Activated T-cell treated with anti-CD3 and anti-CD28 coated beads for 4 hours (primary cell): ENCODE measurements around the gene AGAP1.

ENCODE experiments used
- DNase-seq: peaks from one replicate; pipeline ENCODE4 v3.0.0-alpha.2; 2020

AGAP1 gene

DNA sequence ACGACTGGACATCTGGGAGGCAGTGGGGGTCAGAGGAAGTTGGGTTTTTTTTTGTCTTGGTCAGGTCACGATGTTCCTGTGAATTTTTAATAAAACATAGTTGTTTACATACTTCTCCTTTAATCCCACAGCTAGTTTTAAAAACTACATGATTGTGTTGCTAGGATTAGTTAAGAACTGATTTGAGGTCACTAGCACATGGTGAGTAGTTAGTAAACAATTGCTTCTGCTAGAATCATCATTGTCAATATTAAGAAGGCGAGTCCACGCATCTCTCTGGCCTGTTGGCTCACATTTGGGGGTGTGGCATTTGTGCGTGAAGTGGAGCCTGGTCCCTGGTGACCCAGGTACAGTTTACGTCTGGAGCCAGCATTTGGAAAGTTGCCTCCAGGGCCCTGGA lies 59.4 kb downstream of the AGAP1 start:
- no peak for DNase-seq

DNA sequence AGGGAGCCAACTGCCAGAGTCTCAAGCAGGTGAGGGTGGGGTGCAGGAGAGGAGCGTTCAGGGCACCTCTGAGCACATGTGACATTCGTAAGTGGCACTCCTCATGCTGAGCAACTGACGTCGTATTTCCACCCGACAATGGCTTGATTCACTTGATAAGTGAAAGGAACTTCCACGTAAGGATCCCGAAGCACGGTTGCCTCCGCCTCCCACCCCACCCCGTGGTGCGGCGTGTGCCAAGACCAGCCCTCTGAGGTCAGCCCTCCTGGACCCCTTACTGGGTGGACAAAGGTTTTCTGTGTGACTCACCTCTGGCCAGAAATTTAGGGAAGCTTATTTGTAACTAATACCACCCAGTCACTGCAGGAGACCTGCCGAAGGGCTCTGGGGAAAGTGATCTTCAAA lies 59.9 kb downstream of the AGAP1 start:
- no peak for DNase-seq

DNA sequence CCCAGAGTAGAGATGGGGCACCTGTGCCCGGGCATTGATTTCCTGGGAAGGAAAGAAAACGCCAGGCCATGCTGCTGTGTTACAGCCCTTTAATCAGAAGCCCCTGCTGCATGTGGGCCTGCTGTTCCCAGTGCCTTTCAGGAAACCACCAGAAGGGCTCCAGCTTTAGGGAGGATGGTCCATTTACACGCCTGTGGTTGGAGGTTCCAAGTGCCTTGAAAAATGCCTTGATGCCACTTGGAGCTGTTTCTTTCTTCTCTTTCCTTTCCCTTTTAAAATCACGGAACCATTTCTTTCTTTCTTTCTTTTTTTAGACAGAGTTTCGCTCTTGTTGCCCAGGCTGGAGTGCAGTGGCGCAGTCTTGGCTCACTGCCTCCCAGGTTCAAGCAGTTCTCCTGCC lies 60.5 kb downstream of the AGAP1 start:
- no peak for DNase-seq

GRCh38 chr2:235554936-235555335 lies 61.1 kb downstream of the AGAP1 start:
- DNase-seq, result no peak

DNA sequence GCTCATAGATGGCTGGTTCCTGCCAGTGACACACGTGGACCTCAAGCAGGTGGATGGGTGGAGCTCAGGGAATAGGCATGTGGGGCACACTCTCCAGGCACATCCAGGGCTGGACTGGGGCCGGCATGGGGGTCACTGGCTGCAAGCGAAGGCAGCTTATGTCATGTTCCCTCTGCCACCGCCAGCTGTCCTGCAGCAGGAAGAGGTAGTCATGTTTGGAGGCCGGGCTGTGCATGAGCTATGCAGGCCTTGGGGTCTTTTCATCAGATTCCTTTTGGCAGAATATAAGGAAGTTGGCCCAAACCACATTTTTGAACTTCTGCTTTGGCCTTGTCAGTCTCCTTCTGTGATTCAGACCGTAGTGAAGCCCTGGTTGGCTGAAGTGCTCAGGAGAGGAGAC lies 61.5 kb downstream of the AGAP1 start:
- DNase-seq, result no peak

DNA sequence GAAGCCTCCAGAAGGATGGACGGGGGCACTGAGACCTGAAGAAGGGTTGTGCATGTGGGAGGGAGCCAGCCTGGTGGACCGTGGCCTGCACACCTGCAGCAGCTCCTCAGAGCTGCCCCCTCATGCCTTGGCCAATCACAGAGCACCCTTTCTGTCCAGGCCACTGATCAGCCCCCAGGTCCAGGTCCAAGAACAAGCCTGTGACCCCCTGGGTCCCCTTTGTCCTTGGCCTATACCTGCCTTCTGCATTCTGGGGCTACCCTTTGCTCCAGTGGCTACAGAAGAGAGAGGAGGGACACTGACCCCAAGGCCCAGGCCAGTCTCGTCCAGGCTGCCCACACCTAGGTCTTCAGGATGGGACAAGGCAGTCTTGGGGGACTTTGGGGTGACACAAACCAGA lies 62.2 kb downstream of the AGAP1 start:
- no peak for DNase-seq

DNA sequence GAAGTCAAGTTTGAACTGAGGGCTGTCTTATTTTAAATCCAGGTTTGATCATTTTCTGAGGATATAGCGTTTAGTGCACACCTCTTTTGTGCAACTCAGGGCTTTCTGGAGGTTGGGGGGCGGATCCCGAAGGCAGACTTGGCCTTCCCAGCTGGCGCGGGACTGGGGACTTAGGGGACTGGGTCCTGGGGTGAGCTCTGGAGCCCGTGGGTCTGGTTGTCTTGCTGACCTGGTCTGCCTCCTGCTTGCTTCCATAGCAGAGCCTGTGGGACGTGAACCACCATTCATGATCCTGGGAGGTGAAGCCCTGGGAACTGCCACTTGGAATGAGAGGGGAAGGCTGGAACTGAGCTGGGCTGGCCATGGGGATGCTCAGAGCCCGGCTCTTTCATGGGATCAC lies 63.1 kb downstream of the AGAP1 start:
- no peak for DNase-seq

DNA sequence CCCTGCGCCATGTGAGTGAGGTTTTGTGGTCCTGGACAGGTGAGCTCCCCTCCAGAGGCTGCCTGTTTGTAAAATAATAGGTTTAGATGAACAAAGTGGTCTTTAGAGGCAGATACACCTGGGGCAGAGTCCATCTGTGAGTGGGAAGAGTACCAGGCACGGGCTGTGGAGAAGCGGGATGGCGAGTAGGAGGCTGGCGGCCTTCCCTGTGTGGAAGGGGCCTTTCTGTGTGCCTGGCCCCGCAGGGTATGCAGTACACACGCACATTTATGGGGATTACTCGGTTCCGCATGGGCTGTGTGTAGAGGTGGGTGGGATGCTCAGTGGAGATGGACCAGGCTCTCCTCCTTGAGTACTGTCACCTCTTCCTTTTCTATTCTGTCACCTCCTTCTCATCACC lies 64.1 kb downstream of the AGAP1 start:
- no peak for DNase-seq

GRCh38 chr2:235558572-235558971 lies 64.7 kb downstream of the AGAP1 start:
- DNase-seq, result no peak

DNA sequence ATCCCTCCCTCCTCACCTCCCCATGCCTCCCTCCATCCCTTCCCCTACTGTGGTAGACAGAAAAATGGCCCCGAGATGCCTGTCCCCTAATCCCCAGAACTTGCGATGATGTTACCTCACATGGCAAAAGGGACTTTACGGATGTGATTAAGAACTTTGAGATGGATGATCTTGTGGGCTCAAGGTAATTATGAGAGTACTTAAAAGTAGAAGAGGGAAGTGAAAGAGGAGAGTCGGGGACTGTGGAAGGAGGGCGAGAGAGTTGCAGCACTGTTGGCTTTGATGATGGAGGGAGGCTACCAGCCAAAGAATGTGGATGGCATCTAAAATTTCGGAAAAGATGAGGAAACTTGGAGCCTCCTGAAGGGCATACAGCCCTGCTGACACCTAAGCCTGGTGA lies 66.5 kb downstream of the AGAP1 start:
- DNase-seq, result no peak

- no peak for DNase-seq
Measured at GRCh38 chr2:235561450-235561849, 67.6 kb downstream of the AGAP1 start.

GRCh38 chr2:235562065-235562747 lies 68.4 kb downstream of the AGAP1 start:
- DNase-seq, result no peak

GRCh38 chr2:235563056-235563910 lies 69.4 kb downstream of the AGAP1 start:
- DNase-seq, result no peak

DNA sequence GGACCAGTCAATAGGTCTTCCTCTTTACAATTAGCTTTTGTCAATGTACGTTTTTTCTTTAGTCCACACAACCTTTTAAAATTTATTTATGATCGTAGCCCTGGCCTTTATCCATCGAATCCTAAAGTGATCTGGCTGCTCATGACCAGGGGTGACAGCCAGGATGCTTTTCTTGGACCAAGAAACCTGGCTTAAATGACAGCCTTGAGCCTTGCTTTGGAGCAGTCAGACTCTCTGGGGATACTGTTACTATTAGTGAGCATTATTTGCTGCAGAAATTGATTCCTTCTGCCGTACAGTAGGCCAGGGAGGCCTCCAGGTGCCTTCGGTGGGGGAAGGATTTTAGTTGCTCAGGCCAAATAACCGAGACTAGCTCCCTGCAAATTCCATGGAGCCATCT lies 70.2 kb downstream of the AGAP1 start:
- DNase-seq, result no peak

GRCh38 chr2:235564884-235565530 lies 71.2 kb downstream of the AGAP1 start:
- DNase-seq, result no peak

DNA sequence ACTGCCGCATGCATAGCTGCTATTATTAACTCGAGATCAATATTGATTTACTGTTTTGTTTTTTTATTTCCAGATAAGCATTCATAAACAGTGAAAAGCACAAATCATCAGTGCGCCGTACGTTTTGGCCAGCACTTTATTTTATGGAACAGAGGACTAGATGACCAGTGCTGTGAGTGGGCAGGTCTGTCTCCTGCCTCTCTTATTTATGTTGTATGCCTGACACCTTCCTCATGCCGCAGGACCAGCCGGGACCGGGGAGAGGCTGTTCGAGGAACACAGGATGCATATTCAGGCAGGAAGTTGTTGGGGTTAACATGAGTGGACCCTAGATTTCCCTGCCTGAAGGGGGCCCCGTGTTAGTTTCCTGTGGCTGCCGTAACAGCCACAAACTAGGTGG lies 72.6 kb downstream of the AGAP1 start:
- no peak for DNase-seq

- DNase-seq, result no peak
Measured at GRCh38 chr2:235566931-235567495, 73.2 kb downstream of the AGAP1 start.

GRCh38 chr2:235567842-235568241 lies 74.0 kb downstream of the AGAP1 start:
- DNase-seq, result no peak

- DNase-seq, result no peak
Measured at GRCh38 chr2:235568431-235568830, 74.6 kb downstream of the AGAP1 start.

GRCh38 chr2:235569837-235570236 lies 76.0 kb downstream of the AGAP1 start:
- DNase-seq, result no peak

GRCh38 chr2:235570256-235570655 lies 76.4 kb downstream of the AGAP1 start:
- no peak for DNase-seq

GRCh38 chr2:235570966-235571692 lies 77.3 kb downstream of the AGAP1 start:
- DNase-seq, result no peak

DNA sequence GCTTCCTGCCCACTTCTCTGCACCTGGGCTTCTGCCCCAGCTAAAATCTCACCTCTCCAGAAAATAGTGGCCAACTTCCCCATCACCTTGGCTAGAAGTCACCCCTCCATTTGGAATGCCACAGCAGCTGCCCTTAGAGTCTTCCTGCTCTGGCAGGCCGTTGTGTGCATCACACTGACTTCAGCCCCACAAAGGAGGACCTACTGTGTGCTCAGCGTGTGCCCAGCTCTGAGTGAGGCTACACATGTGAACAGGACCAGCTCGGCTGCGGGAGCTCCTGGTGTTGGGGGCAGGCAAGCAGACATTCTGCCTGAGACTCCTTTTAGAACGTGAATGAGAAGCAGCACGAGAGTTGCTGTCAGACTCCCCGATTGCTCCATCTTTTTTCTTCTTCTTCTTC lies 78.7 kb downstream of the AGAP1 start:
- DNase-seq, result no peak
